Measurements from ENCODE around the gene ATP10A. TPM values are rescaled to one million over a fixed set of nuclear protein-coding genes. Genes with fewer than 3 reads are reported as not detected.

ATP10A gene
- total RNA-seq, 1 donor from 2014 or later = 48.0 TPM

GRCh38 chr15:25677719-25678499, 185.2 kb downstream of the ATP10A start:
- Mint-ChIP-seq H3K27me3 (no peaks in the 10 kb centered on the region), H3K9me3 (no peaks in the 10 kb centered on the region), H3K36me3 (ENCODE audit: low read depth) (peaks cover 38% of the 10 kb centered on the region), H3K4me3 (no peak overlapping the region), H3K27ac (no peak overlapping the region), H3K4me1 (no peaks in the 10 kb centered on the region)
- intact Hi-C loops (cut with micrococcal nuclease) = no loop called here
- no peak for DNase-seq

DNA sequence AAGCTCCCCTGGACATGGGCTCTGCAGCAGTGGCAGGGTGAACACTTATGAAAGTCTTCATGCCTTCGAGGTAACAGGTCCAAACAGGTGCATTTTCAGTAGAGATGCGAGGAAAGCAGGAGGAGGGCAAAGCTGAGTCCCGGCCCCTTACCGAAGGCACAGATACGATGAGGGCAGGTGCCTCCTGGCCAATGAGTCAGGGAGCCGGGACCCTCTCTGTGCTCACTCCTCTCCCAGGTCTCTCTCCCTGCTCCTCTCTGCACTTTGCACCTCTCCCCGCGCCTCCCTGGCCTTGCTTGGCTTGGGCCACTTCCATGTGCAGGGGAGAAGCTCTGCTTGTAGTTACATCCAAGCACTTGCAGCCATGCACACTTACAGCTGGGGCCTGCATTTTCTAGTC, 187.1 kb downstream of the ATP10A start:
- H3K4me3 Mint-ChIP-seq = no peak overlapping the region
- no peak overlapping the region for H3K27ac Mint-ChIP-seq
- H3K36me3 Mint-ChIP-seq (ENCODE audit: low read depth) = peaks cover 24% of the 10 kb centered on the region
- peaks cover 3% of the 10 kb centered on the region for H3K4me1 Mint-ChIP-seq
- no peaks in the 10 kb centered on the region for H3K9me3 Mint-ChIP-seq
- H3K27me3 Mint-ChIP-seq = peaks cover 7% of the 10 kb centered on the region
- no peak for DNase-seq
- intact Hi-C loops (cut with micrococcal nuclease) = no loop called here

- peaks cover 19% of the 10 kb centered on the region for H3K36me3 Mint-ChIP-seq (ENCODE audit: low read depth)
- intact Hi-C loops (cut with micrococcal nuclease) = no loop called here
Observed at GRCh38 chr15:25675396-25675795, 187.7 kb downstream of the ATP10A start.

GRCh38 chr15:25674913-25675312, 188.2 kb downstream of the ATP10A start:
- H3K27me3 Mint-ChIP-seq = peaks cover 19% of the 10 kb centered on the region
- H3K36me3 Mint-ChIP-seq (ENCODE audit: low read depth) = peaks cover 14% of the 10 kb centered on the region
- intact Hi-C loops (cut with micrococcal nuclease) = no loop called here
- H3K27ac Mint-ChIP-seq = no peak overlapping the region
- H3K9me3 Mint-ChIP-seq = no peaks in the 10 kb centered on the region
- no peak overlapping the region for H3K4me3 Mint-ChIP-seq
- no peak for DNase-seq
- H3K4me1 Mint-ChIP-seq = peaks cover 4% of the 10 kb centered on the region

More at GRCh38 chr15:25675396-25675795, 187.7 kb downstream of the ATP10A start:
- peaks cover 14% of the 10 kb centered on the region for H3K27me3 Mint-ChIP-seq
- no peaks in the 10 kb centered on the region for H3K9me3 Mint-ChIP-seq
- no peak for DNase-seq
- no peak overlapping the region for H3K4me3 Mint-ChIP-seq
- peaks cover 4% of the 10 kb centered on the region for H3K4me1 Mint-ChIP-seq
- H3K27ac Mint-ChIP-seq = no peak overlapping the region

- no peak overlapping the region for H3K4me3 Mint-ChIP-seq
- intact Hi-C loops (cut with micrococcal nuclease) = no loop called here
- no peaks in the 10 kb centered on the region for H3K9me3 Mint-ChIP-seq
- peaks cover 27% of the 10 kb centered on the region for H3K27me3 Mint-ChIP-seq
- no peak overlapping the region for H3K27ac Mint-ChIP-seq
- peaks cover 10% of the 10 kb centered on the region for H3K36me3 Mint-ChIP-seq (ENCODE audit: low read depth)
- no peak for DNase-seq
- peaks cover 6% of the 10 kb centered on the region for H3K4me1 Mint-ChIP-seq
Observed at GRCh38 chr15:25673972-25674371, 189.2 kb downstream of the ATP10A start.

- no peak overlapping the region for H3K4me3 Mint-ChIP-seq
- H3K27ac Mint-ChIP-seq = no peak overlapping the region
- peaks cover 6% of the 10 kb centered on the region for H3K4me1 Mint-ChIP-seq
- H3K36me3 Mint-ChIP-seq (ENCODE audit: low read depth) = peaks cover 5% of the 10 kb centered on the region
- no peaks in the 10 kb centered on the region for H3K9me3 Mint-ChIP-seq
- peaks cover 29% of the 10 kb centered on the region for H3K27me3 Mint-ChIP-seq
- no peak for DNase-seq
- intact Hi-C loops (cut with micrococcal nuclease) = no loop called here
Observed at GRCh38 chr15:25673351-25673750, 189.8 kb downstream of the ATP10A start.

DNA sequence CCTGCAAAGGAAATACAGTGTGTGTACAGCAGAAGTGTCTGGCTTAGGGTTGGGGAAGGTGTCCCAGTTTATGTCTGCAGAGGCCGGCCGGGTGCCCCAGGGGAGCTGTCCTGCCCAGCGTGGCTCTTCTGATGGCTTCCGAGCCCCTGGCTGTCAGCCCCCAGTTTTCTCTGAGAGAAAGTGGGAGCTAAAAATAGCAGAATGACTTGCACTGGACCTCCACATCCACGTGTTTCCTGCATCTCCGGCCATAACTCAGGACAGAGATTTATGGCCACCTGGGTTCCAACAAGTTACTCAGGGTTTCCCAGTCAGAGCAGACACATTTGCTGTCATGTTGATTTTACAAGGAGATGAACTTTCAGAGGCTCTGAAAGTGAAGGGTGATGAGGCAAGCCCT, 192.0 kb downstream of the ATP10A start:
- peaks cover 6% of the 10 kb centered on the region for H3K4me1 Mint-ChIP-seq
- H3K36me3 Mint-ChIP-seq (ENCODE audit: low read depth) = no peaks in the 10 kb centered on the region
- H3K9me3 Mint-ChIP-seq = no peaks in the 10 kb centered on the region
- H3K4me3 Mint-ChIP-seq = no peak overlapping the region
- peaks cover 29% of the 10 kb centered on the region for H3K27me3 Mint-ChIP-seq
- no peak overlapping the region for H3K27ac Mint-ChIP-seq
- DNase-seq = no peak
- intact Hi-C loops (cut with micrococcal nuclease) = no loop called here

DNA sequence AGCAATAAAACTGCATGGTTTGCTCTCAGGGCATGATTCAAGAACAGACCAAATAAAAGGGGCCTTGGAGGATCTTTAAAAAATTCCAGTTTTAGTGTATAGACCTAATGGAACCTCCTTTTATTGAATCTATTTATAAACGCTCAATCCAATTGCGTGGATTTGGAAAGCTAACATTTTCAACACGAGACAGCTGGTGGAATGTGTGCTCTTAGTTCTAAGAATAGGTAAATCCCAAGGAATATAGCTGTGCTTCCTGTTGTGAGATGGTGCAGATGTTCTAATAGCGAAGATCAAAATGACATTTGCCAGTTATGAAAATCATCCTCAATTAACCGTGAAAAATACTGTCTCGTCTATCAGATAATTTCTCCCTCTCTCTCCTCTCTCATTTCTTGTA, 192.5 kb downstream of the ATP10A start:
- intact Hi-C loops (cut with micrococcal nuclease) = no loop called here
- H3K4me1 Mint-ChIP-seq = peaks cover 6% of the 10 kb centered on the region
- DNase-seq = no peak
- peaks cover 29% of the 10 kb centered on the region for H3K27me3 Mint-ChIP-seq
- H3K4me3 Mint-ChIP-seq = no peak overlapping the region
- H3K36me3 Mint-ChIP-seq (ENCODE audit: low read depth) = no peaks in the 10 kb centered on the region
- H3K27ac Mint-ChIP-seq = no peak overlapping the region
- no peaks in the 10 kb centered on the region for H3K9me3 Mint-ChIP-seq

- Mint-ChIP-seq H3K27ac (no peak overlapping the region), H3K4me1 (peaks cover 6% of the 10 kb centered on the region), H3K4me3 (no peak overlapping the region), H3K9me3 (no peaks in the 10 kb centered on the region), H3K27me3 (peaks cover 29% of the 10 kb centered on the region), H3K36me3 (ENCODE audit: low read depth) (no peaks in the 10 kb centered on the region)
- DNase-seq = no peak
- intact Hi-C loops (cut with micrococcal nuclease) = no loop called here
Observed at GRCh38 chr15:25670025-25670554, 193.0 kb downstream of the ATP10A start.

DNA sequence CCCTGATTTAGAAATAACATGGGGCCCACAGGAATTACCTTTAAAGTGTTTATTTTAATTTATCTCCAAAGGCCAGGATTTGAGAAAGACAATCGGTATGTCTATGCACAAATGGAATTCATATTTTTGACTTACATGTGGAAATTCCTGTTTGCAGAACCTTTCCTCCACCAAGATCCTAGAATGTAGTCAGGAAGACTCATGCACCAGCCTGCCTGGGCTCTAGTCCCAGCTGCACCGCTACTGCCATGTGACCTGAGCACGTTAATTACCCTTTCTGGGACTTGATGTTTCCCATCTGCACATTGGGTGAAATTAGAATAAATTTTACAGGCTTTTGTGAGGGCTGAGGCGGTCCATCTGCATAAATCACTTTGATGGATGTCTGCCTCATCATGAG, 194.2 kb downstream of the ATP10A start:
- H3K4me1 Mint-ChIP-seq = peaks cover 6% of the 10 kb centered on the region
- intact Hi-C loops (cut with micrococcal nuclease) = no loop called here
- H3K4me3 Mint-ChIP-seq = no peak overlapping the region
- no peaks in the 10 kb centered on the region for H3K9me3 Mint-ChIP-seq
- H3K36me3 Mint-ChIP-seq (ENCODE audit: low read depth) = no peaks in the 10 kb centered on the region
- H3K27me3 Mint-ChIP-seq = peaks cover 29% of the 10 kb centered on the region
- no peak overlapping the region for H3K27ac Mint-ChIP-seq
- DNase-seq = no peak

DNA sequence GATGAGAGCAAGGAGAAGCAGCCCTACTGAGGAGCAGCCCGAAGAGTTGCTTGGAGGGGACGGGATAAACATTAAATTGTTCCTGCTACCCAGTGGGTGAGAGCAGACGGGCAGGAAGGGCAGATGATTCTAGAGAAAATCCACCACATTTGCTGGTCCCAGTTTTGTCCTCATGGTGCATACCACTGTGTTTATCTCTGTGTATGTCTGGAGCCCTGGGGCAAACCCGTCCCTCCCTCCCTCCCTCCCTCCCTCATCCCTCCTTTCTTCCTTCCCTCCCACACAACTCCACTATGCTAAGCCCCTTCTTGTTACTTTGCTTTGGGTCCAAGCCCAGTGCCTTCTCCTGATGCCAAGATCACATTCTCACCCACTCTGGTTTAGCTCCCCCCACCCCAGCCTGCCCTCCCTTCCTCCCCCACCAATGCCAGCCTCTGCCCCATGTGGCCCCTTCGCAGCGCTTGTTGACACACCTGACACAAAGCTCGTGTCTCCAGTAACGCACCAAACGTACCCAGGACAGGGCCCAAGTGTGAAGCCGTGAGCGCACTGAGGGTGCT, 194.8 kb downstream of the ATP10A start:
- no peaks in the 10 kb centered on the region for H3K9me3 Mint-ChIP-seq
- H3K4me3 Mint-ChIP-seq = no peak overlapping the region
- DNase-seq = no peak
- intact Hi-C loops (cut with micrococcal nuclease) = no loop called here
- H3K27ac Mint-ChIP-seq = no peak overlapping the region
- H3K4me1 Mint-ChIP-seq = peaks cover 6% of the 10 kb centered on the region
- no peaks in the 10 kb centered on the region for H3K36me3 Mint-ChIP-seq (ENCODE audit: low read depth)
- peaks cover 29% of the 10 kb centered on the region for H3K27me3 Mint-ChIP-seq

DNA sequence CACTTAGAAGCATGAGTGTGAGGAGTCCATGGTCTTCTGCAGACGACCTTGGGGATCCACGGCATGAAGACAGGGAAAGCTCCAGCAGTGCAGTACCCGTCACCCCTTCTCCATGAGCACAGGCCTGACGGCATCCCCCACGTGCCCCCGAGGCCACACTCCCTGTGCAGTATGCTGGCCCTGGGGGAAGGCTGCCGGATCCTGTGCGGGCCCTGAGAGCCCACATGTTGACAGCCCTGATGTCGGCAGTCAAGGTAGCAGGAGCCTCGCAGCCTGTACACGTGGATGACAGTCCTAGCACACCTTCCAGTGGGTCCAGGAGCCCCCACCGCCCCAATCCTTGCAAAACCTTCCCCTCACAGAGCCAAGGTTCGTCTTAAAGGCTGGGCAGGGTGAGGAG, 195.3 kb downstream of the ATP10A start:
- Mint-ChIP-seq H3K9me3 (no peaks in the 10 kb centered on the region), H3K36me3 (ENCODE audit: low read depth) (no peaks in the 10 kb centered on the region), H3K27ac (no peak overlapping the region), H3K27me3 (peaks cover 32% of the 10 kb centered on the region), H3K4me3 (no peak overlapping the region), H3K4me1 (peaks cover 6% of the 10 kb centered on the region)
- intact Hi-C loops (cut with micrococcal nuclease) = no loop called here
- DNase-seq = no peak

DNA sequence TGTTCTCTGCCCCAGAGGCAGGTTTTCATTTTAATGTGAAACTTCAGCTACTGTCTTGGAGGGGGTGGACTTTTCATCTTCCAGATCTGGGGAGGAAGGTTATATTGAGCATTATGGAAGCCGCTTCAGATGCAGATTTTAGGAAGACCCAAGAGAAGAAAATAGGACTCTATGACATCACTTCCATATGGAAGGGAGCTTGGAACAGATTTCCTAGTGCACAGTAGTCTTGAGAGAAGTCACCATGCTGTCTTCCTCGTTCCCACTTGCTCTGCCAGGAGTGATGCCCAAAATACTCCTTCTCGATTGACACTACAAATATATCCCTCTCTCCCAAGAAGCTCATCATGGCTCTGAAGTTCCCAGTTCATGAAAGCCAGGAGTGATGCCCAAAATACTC, 197.2 kb downstream of the ATP10A start:
- peaks cover 3% of the 10 kb centered on the region for H3K4me1 Mint-ChIP-seq
- H3K27me3 Mint-ChIP-seq = peaks cover 34% of the 10 kb centered on the region
- H3K9me3 Mint-ChIP-seq = no peaks in the 10 kb centered on the region
- no peak for DNase-seq
- intact Hi-C loops (cut with micrococcal nuclease) = no loop called here
- no peaks in the 10 kb centered on the region for H3K36me3 Mint-ChIP-seq (ENCODE audit: low read depth)
- H3K4me3 Mint-ChIP-seq = no peak overlapping the region
- no peak overlapping the region for H3K27ac Mint-ChIP-seq

GRCh38 chr15:25664761-25665160, 198.4 kb downstream of the ATP10A start:
- Mint-ChIP-seq H3K9me3 (no peaks in the 10 kb centered on the region), H3K36me3 (ENCODE audit: low read depth) (no peaks in the 10 kb centered on the region), H3K27me3 (peaks cover 23% of the 10 kb centered on the region), H3K4me1 (peaks cover under 1% of the 10 kb centered on the region), H3K27ac (no peak overlapping the region), H3K4me3 (no peak overlapping the region)
- DNase-seq = no peak
- intact Hi-C loops (cut with micrococcal nuclease) = no loop called here
